Natural killer cell treated with Interleukin-12 subunit alpha and Interleukin-12 subunit beta and Interleukin-15 and Interleukin-18, amount 100 ng/mL, for 72 hours (primary cell): Measurements from ENCODE around the gene GXYLT2. TPM values are rescaled to one million over a fixed set of nuclear protein-coding genes. Genes with fewer than 3 reads are reported as not detected.
"Not testable (repeated sequence)": the region's sequence is repeated elsewhere in the genome, so short reads cannot be mapped to it uniquely, and the experiment has no call there.

Source experiments
- ATAC-seq, 2 donors: fragments of 150-1000 bp; cut with Tn5 transposase in 1 of 2; sonication (Bioruptor Pico), chemical (Tn5 transposase) in 1 of 2; 2 replicates each; pipeline ENCODE4 v1.10.0; 2021
- DNase-seq: peaks from one replicate; pipeline ENCODE4 v3.0.0; 2022; ENCODE audit warnings: low spot score
- H3K27ac Mint-ChIP-seq, 2 donors: 1 replicate in 1 of 2; 2 replicates in 1 of 2; pipeline ENCODE4 v1.8.0; 2022; ENCODE audit warnings: mixed read lengths in 2 of 2, mild to moderate bottlenecking in 1 of 2, moderate library complexity in 1 of 2
- H3K27me3 Mint-ChIP-seq, 2 donors: 1 replicate in 1 of 2; 2 replicates in 1 of 2; pipeline ENCODE4 v1.8.0; 2022; ENCODE audit warnings: mixed read lengths in 2 of 2
- H3K36me3 Mint-ChIP-seq: one replicate; pipeline ENCODE4 v1.8.0; 2022; ENCODE audit warnings: mixed read lengths
- H3K4me1 Mint-ChIP-seq, 2 donors: 1 replicate in 1 of 2; 2 replicates in 1 of 2; pipeline ENCODE4 v1.8.0; 2022; ENCODE audit warnings: low read depth in 2 of 2, mixed read lengths in 2 of 2, mild to moderate bottlenecking in 1 of 2
- H3K4me3 Mint-ChIP-seq: one replicate; pipeline ENCODE4 v1.8.0; 2022; ENCODE audit warnings: mixed read lengths
- H3K9me3 Mint-ChIP-seq: 2 replicates; pipeline ENCODE4 v1.8.0; 2022; ENCODE audit warnings: mixed read lengths
- total RNA-seq, 2 donors: library from RNA; stranded (reverse); gene quantifications; one replicate each; pipeline ENCODE4 v1.2.3, GENCODE V29; 2022

GXYLT2 gene
- total RNA-seq, 2 donors from 2014 or later = not detected

- DNase-seq = no peak
- no peaks in the 10 kb centered on the region for H3K4me1 Mint-ChIP-seq
- H3K27ac Mint-ChIP-seq = no peak overlapping the region
- H3K9me3 Mint-ChIP-seq = no peaks in the 10 kb centered on the region
- ATAC-seq = no peak
- H3K4me3 Mint-ChIP-seq = no peak overlapping the region
- H3K27me3 Mint-ChIP-seq = peaks cover 6 to 11% of the 10 kb centered on the region in 2 donors
- H3K36me3 Mint-ChIP-seq = no peaks in the 10 kb centered on the region
Observed at GRCh38 chr3:72901840-72902239, 14.0 kb downstream of the GXYLT2 start.

GRCh38 chr3:72903004-72903403 lies 15.2 kb downstream of the GXYLT2 start:
- no peaks in the 10 kb centered on the region for H3K9me3 Mint-ChIP-seq
- peaks cover 9 to 14% of the 10 kb centered on the region in 2 donors for H3K27me3 Mint-ChIP-seq
- DNase-seq (no peak), ATAC-seq (no peak)
- no peaks in the 10 kb centered on the region for H3K36me3 Mint-ChIP-seq
- no peak overlapping the region for H3K4me3 Mint-ChIP-seq
- H3K4me1 Mint-ChIP-seq = no peaks in the 10 kb centered on the region
- no peak overlapping the region for H3K27ac Mint-ChIP-seq

GRCh38 chr3:72904163-72904562 lies 16.3 kb downstream of the GXYLT2 start:
- Mint-ChIP-seq H3K4me1 (no peaks in the 10 kb centered on the region), H3K4me3 (no peak overlapping the region), H3K27ac (no peak overlapping the region), H3K9me3 (no peaks in the 10 kb centered on the region), H3K36me3 (no peaks in the 10 kb centered on the region), H3K27me3 (peaks cover 5 to 14% of the 10 kb centered on the region in 2 donors)
- no peak for ATAC-seq
- DNase-seq = no peak

GRCh38 chr3:72906154-72906553 lies 18.3 kb downstream of the GXYLT2 start:
- no peak overlapping the region for H3K27ac Mint-ChIP-seq
- H3K36me3 Mint-ChIP-seq = no peaks in the 10 kb centered on the region
- DNase-seq (no peak), ATAC-seq (peak in 1 of 2 donors; percentile 40)
- no peaks in the 10 kb centered on the region for H3K9me3 Mint-ChIP-seq
- H3K4me3 Mint-ChIP-seq = no peak overlapping the region
- H3K4me1 Mint-ChIP-seq = no peaks in the 10 kb centered on the region
- peaks cover 5 to 14% of the 10 kb centered on the region in 2 donors for H3K27me3 Mint-ChIP-seq

- H3K4me1 Mint-ChIP-seq = no peaks in the 10 kb centered on the region
- no peak overlapping the region for H3K4me3 Mint-ChIP-seq
- no peaks in the 10 kb centered on the region for H3K9me3 Mint-ChIP-seq
- no peak overlapping the region for H3K27ac Mint-ChIP-seq
- ATAC-seq = no peak
- peaks cover 3 to 9% of the 10 kb centered on the region in 2 donors for H3K27me3 Mint-ChIP-seq
- DNase-seq = no peak
- no peaks in the 10 kb centered on the region for H3K36me3 Mint-ChIP-seq
Observed at GRCh38 chr3:72907131-72907711, 19.4 kb downstream of the GXYLT2 start.

GRCh38 chr3:72907731-72908620 lies 20.1 kb downstream of the GXYLT2 start:
- Mint-ChIP-seq H3K9me3 (no peaks in the 10 kb centered on the region), H3K36me3 (no peaks in the 10 kb centered on the region), H3K27me3 (peaks cover 3 to 9% of the 10 kb centered on the region in 2 donors), H3K27ac (no peak overlapping the region), H3K4me1 (no peaks in the 10 kb centered on the region), H3K4me3 (no peak overlapping the region)
- no peak for ATAC-seq
- DNase-seq = no peak

GRCh38 chr3:72909591-72909990 lies 21.7 kb downstream of the GXYLT2 start:
- no peak overlapping the region for H3K4me3 Mint-ChIP-seq

GRCh38 chr3:72912532-72912931 lies 24.7 kb downstream of the GXYLT2 start:
- H3K4me1 Mint-ChIP-seq = no peaks in the 10 kb centered on the region
- peaks cover 0 to 3% of the 10 kb centered on the region in 2 donors for H3K27me3 Mint-ChIP-seq
- H3K27ac Mint-ChIP-seq = no peak overlapping the region
- ATAC-seq (no peak), DNase-seq (no peak)
- no peaks in the 10 kb centered on the region for H3K9me3 Mint-ChIP-seq
- no peak overlapping the region for H3K4me3 Mint-ChIP-seq
- no peaks in the 10 kb centered on the region for H3K36me3 Mint-ChIP-seq

More at GRCh38 chr3:72909591-72909990, 21.7 kb downstream of the GXYLT2 start:
- Mint-ChIP-seq H3K36me3 (no peaks in the 10 kb centered on the region), H3K27ac (no peak overlapping the region), H3K27me3 (peaks cover 0 to 9% of the 10 kb centered on the region in 2 donors), H3K4me1 (no peaks in the 10 kb centered on the region), H3K9me3 (no peaks in the 10 kb centered on the region)
- ATAC-seq (no peak), DNase-seq (no peak)

- Mint-ChIP-seq H3K9me3 (no peaks in the 10 kb centered on the region), H3K36me3 (no peaks in the 10 kb centered on the region), H3K27ac (no peak overlapping the region), H3K4me1 (no peaks in the 10 kb centered on the region), H3K27me3 (peaks cover 0 to 2% of the 10 kb centered on the region in 2 donors), H3K4me3 (no peak overlapping the region)
- DNase-seq (no peak), ATAC-seq (no peak)
Observed at GRCh38 chr3:72914383-72914782, 26.5 kb downstream of the GXYLT2 start.

- H3K36me3 Mint-ChIP-seq = no peaks in the 10 kb centered on the region
- peaks cover 0 to 2% of the 10 kb centered on the region in 2 donors for H3K27me3 Mint-ChIP-seq
- no peaks in the 10 kb centered on the region for H3K4me1 Mint-ChIP-seq
- ATAC-seq = no peak
- no peak overlapping the region for H3K4me3 Mint-ChIP-seq
- H3K9me3 Mint-ChIP-seq = no peaks in the 10 kb centered on the region
- DNase-seq = no peak
- H3K27ac Mint-ChIP-seq = no peak overlapping the region
Observed at GRCh38 chr3:72916250-72916649, 28.4 kb downstream of the GXYLT2 start.

- H3K4me3 Mint-ChIP-seq = no peak overlapping the region
- no peaks in the 10 kb centered on the region for H3K36me3 Mint-ChIP-seq
- ATAC-seq = no peak
- no peaks in the 10 kb centered on the region for H3K9me3 Mint-ChIP-seq
- no peak overlapping the region for H3K27ac Mint-ChIP-seq
- peaks cover 8 to 10% of the 10 kb centered on the region in 2 donors for H3K27me3 Mint-ChIP-seq
- H3K4me1 Mint-ChIP-seq = no peaks in the 10 kb centered on the region
- DNase-seq = no peak
Observed at GRCh38 chr3:72919520-72919919, 31.7 kb downstream of the GXYLT2 start.

- ATAC-seq = no peak
- DNase-seq = no peak
- H3K27ac Mint-ChIP-seq = no peak overlapping the region
- H3K36me3 Mint-ChIP-seq = no peaks in the 10 kb centered on the region
- H3K27me3 Mint-ChIP-seq = peaks cover 8 to 16% of the 10 kb centered on the region in 2 donors
- H3K4me3 Mint-ChIP-seq = no peak overlapping the region
- H3K9me3 Mint-ChIP-seq = no peaks in the 10 kb centered on the region
- no peaks in the 10 kb centered on the region for H3K4me1 Mint-ChIP-seq
Observed at GRCh38 chr3:72924055-72924454, 36.2 kb downstream of the GXYLT2 start.

GRCh38 chr3:72928781-72929735 lies 41.2 kb downstream of the GXYLT2 start:
- H3K4me3 Mint-ChIP-seq, H3K36me3 Mint-ChIP-seq, H3K27ac Mint-ChIP-seq, H3K27me3 Mint-ChIP-seq, H3K9me3 Mint-ChIP-seq, ATAC-seq, DNase-seq, H3K4me1 Mint-ChIP-seq: not testable (repeated sequence)
